Esophagus muscularis mucosa (tissue), 4 donors: ENCODE data around the gene PI4K2A. TPM values are rescaled to one million over a fixed set of nuclear protein-coding genes. Genes with fewer than 3 reads are reported as not detected.

Source experiments
- DNase-seq: peaks from one replicate; pipeline ENCODE4 v3.0.0-alpha.2; 2017; ENCODE audit errors: extremely low spot score
- H3K27ac ChIP-seq, 4 donors: fragments of 200-600 bp; sonication (generic); replicated peaks in 1 of 4; 1 replicate in 3 of 4; 2 replicates in 1 of 4; pipeline ENCODE4 v1.5.1; 2016 to 2019; ENCODE audit warnings: mild to moderate bottlenecking in 1 of 4
- H3K27me3 ChIP-seq, 4 donors: fragments of 200-600 bp; sonication (generic); one replicate each; pipeline versions ENCODE4 v1.5.1 to v1.6.0; 2016 to 2019
- H3K36me3 ChIP-seq, 4 donors: fragments of 200-600 bp; sonication (generic); one replicate each; pipeline ENCODE4 v1.5.1; 2016 to 2019
- H3K4me1 ChIP-seq, 4 donors: fragments of 200-600 bp; sonication (generic); one replicate each; pipeline ENCODE4 v1.5.1; 2016 to 2019
- H3K4me3 ChIP-seq, 4 donors: fragments of 200-600 bp; sonication (generic); 1 replicate in 2 of 4; 2 replicates in 2 of 4; pipeline ENCODE4 v1.5.1; 2016 to 2019; ENCODE audit warnings: mild to moderate bottlenecking in 4 of 4, moderate library complexity in 1 of 4
- H3K9me3 ChIP-seq, 4 donors: fragments of 200-600 bp; sonication (generic); 1 replicate in 3 of 4; 2 replicates in 1 of 4; pipeline ENCODE4 v1.5.1; 2016 to 2019
- CTCF ChIP-seq, 3 experiments: fragments of 200-600 bp in 2 of 3; fragments of 450-650 bp in 1 of 3; sonication (generic) in 2 of 3; IDR thresholded peaks; one replicate each; pipeline ENCODE4 v1.5.1; 2017 to 2019; ENCODE audit warnings: antibody characterized with exemption in 3 of 3, mild to moderate bottlenecking in 2 of 3, moderate library complexity in 1 of 3
- EP300 ChIP-seq: sonication (generic); formaldehyde crosslinking; IDR thresholded peaks from one replicate; pipeline ENCODE4 v1.6.1; 2017; ENCODE audit warnings: antibody characterized with exemption
- POLR2A ChIP-seq: fragments of 450-650 bp; IDR thresholded peaks from one replicate; pipeline ENCODE4 v1.6.1; 2017; ENCODE audit warnings: antibody characterized with exemption, moderate library complexity, mild to moderate bottlenecking, low read depth
- POLR2AphosphoS5 ChIP-seq, 2 donors: sonication (generic); formaldehyde crosslinking; IDR thresholded peaks; one replicate each; pipeline ENCODE4 v1.6.1; 2017; ENCODE audit warnings: antibody characterized with exemption in 2 of 2
- WGBS: methylation state at CpG from one replicate; pipeline ENCODE4 v1.1.5; 2018; 5-methylcytosine and 5-hydroxymethylcytosine counted together
- intact Hi-C: fragments of 100-400 bp; cut with DNase I; formaldehyde crosslinking; loops from one replicate; pipeline ENCODE4 v1.15.1; 2023
- total RNA-seq, 4 donors: library from RNA; depleted of rRNA; stranded (reverse); fragments of >200 nt; gene quantifications; one replicate each; pipeline versions ENCODE4 v1.1.0 to v1.2.1, GENCODE V29; 2016

The PI4K2A gene
- total RNA-seq, 4 donors from 2014 or later, result 17.0 to 27.3 (median 24.1) TPM

GRCh38 chr10:97684866-97685394, 44.5 kb downstream of the PI4K2A start:
- DNase-seq, result no peak
- Histone ChIP-seq H3K36me3 (peaks cover 0 to 5% (median 0%) of the 10 kb centered on the region in 4 donors), H3K27ac (peak overlapping the region; percentile 88 to 98 (median 94)), H3K27me3 (no peaks in the 10 kb centered on the region), H3K4me3 (peak overlapping the region; percentile 76 to 94 (median 78)), H3K4me1 (peaks cover 59 to 86% (median 84%) of the 10 kb centered on the region in 4 donors), H3K9me3 (no peaks in the 10 kb centered on the region)
- intact Hi-C loops, result no loop called here
- WGBS, result 59% methylated on average over 5 of the region's 5 CpGs
- TF ChIP-seq POLR2AphosphoS5 (IDR thresholded peaks at IDR 0.05) (no peak), CTCF (IDR thresholded peaks at IDR 0.05) (no peak), EP300 (no peak), POLR2A (no peak)

GRCh38 chr10:97685395-97685958, 45.0 kb downstream of the PI4K2A start:
- no peak for DNase-seq
- 50% methylated on average over 1 of the region's 2 CpGs for WGBS
- peaks cover 59 to 84% (median 80%) of the 10 kb centered on the region in 4 donors for H3K4me1 ChIP-seq

GRCh38 chr10:97686301-97686961, 46.0 kb downstream of the PI4K2A start:
- Histone ChIP-seq H3K4me3 (peak overlapping the region; percentile 76 to 94 (median 78)), H3K9me3 (no peaks in the 10 kb centered on the region), H3K4me1 (peaks cover 59 to 76% (median 74%) of the 10 kb centered on the region in 4 donors), H3K27ac (peak overlapping the region; percentile 88 to 98 (median 94)), H3K36me3 (no peaks in the 10 kb centered on the region), H3K27me3 (no peaks in the 10 kb centered on the region)
- DNase-seq, result no peak
- intact Hi-C loops, result no loop called here
- TF ChIP-seq POLR2A (no peak), EP300 (no peak), POLR2AphosphoS5 (IDR thresholded peaks at IDR 0.05) (no peak), CTCF (IDR thresholded peaks at IDR 0.05) (no peak)
- WGBS, result 50% methylated on average over 2 of the region's 14 CpGs

More at GRCh38 chr10:97685395-97685958, 45.0 kb downstream of the PI4K2A start:
- peak overlapping the region; percentile 88 to 98 (median 94) for H3K27ac ChIP-seq
- H3K36me3 ChIP-seq, result no peaks in the 10 kb centered on the region
- H3K4me3 ChIP-seq, result peak overlapping the region; percentile 76 to 94 (median 78)
- intact Hi-C loops, result no loop called here
- no peaks in the 10 kb centered on the region for H3K27me3 ChIP-seq
- TF ChIP-seq POLR2AphosphoS5 (IDR thresholded peaks at IDR 0.05) (no peak), CTCF (IDR thresholded peaks at IDR 0.05) (peak; percentile 5 to 50 (median 8))
- H3K9me3 ChIP-seq, result no peaks in the 10 kb centered on the region

GRCh38 chr10:97686962-97687784, 46.7 kb downstream of the PI4K2A start, which contains the start of gene AVPI1:
TSS of gene AVPI1 (minus strand) at chr10:97687241. CDS start at chr10:97679905, 7,336 bp downstream.
- Histone ChIP-seq H3K27me3 (no peaks in the 10 kb centered on the region), H3K4me3 (peak within 1 kb of the TSS; percentile 76 to 94 (median 78)), H3K36me3 (no peaks in the 10 kb centered on the region), H3K9me3 (no peaks in the 10 kb centered on the region), H3K4me1 (peaks cover 58 to 72% (median 70%) of the 10 kb centered on the region in 4 donors), H3K27ac (peak within 1 kb of the TSS; percentile 88 to 98 (median 94))
- TF ChIP-seq POLR2AphosphoS5 (IDR thresholded peaks at IDR 0.05) (peak; percentile 97 to 100), EP300 (peak; percentile 98), CTCF (IDR thresholded peaks at IDR 0.05) (no peak), POLR2A (peak; percentile 92)
- intact Hi-C loops, result no loop called here
- WGBS, result under 1% methylated on average over 29 of the region's 78 CpGs
- peak; percentile 99 for DNase-seq
